Mesendoderm (in vitro differentiated cells): ENCODE measurements around the gene MRPL27.

Experiments
- DNase-seq: peaks from one replicate; pipeline ENCODE4 v3.0.0; 2013
- H2AK5ac ChIP-seq: 2 replicates; pipeline ENCODE4 v1.6.1; 2013; ENCODE audit warnings: low read length, inconsistent platforms
- H2BK120ac ChIP-seq: 2 replicates; pipeline ENCODE4 v1.6.1; 2013; ENCODE audit warnings: low read depth, mild to moderate bottlenecking, low read length, moderate library complexity, mixed read lengths
- H2BK15ac ChIP-seq: replicated peaks from 2 replicates; pipeline ENCODE4 v1.6.1; 2013; ENCODE audit warnings: low read depth, mild to moderate bottlenecking, moderate library complexity
- H2BK5ac ChIP-seq: 2 replicates; pipeline ENCODE4 v1.6.1; 2013; ENCODE audit warnings: low read length, inconsistent platforms
- H3K18ac ChIP-seq: 2 replicates; pipeline ENCODE4 v1.6.1; 2013; ENCODE audit warnings: mild to moderate bottlenecking, low read length, mixed read lengths
- H3K23ac ChIP-seq: one replicate; pipeline ENCODE4 v1.6.1; 2013; ENCODE audit warnings: low read length
- H3K27ac ChIP-seq: 2 replicates; pipeline ENCODE4 v1.5.1; 2013; ENCODE audit warnings: low read depth, mild to moderate bottlenecking, inconsistent platforms, low read length, moderate library complexity
- H3K27me3 ChIP-seq: 2 replicates; pipeline ENCODE4 v1.6.1; 2013; ENCODE audit warnings: low read length, control low read depth, mild to moderate bottlenecking, inconsistent platforms; ENCODE audit not compliant: insufficient read depth, poor library complexity
- H3K36me3 ChIP-seq: 2 replicates; pipeline ENCODE4 v1.6.1; 2013; ENCODE audit warnings: low read length, inconsistent platforms; ENCODE audit not compliant: control insufficient read depth, insufficient read depth
- H3K4ac ChIP-seq: one replicate; pipeline ENCODE4 v1.6.1; 2013; ENCODE audit warnings: low read depth, mild to moderate bottlenecking, low read length, moderate library complexity
- H3K4me1 ChIP-seq: 2 replicates; pipeline ENCODE4 v1.6.1; 2013; ENCODE audit warnings: low read depth, low read length, inconsistent platforms; ENCODE audit not compliant: control insufficient read depth
- H3K4me2 ChIP-seq: 2 replicates; pipeline ENCODE4 v1.6.1; 2013; ENCODE audit warnings: low read length
- H3K4me3 ChIP-seq: 2 replicates; pipeline ENCODE4 v1.5.1; 2013; ENCODE audit warnings: mild to moderate bottlenecking, low read length
- H3K56ac ChIP-seq: one replicate; pipeline ENCODE4 v1.6.1; 2013; ENCODE audit warnings: low read length
- H3K79me1 ChIP-seq: 2 replicates; pipeline ENCODE4 v1.6.1; 2013; ENCODE audit warnings: low read length, inconsistent platforms
- H3K79me2 ChIP-seq: 2 replicates; pipeline ENCODE4 v1.6.1; 2013; ENCODE audit warnings: mild to moderate bottlenecking, low read length; ENCODE audit not compliant: control insufficient read depth, insufficient read depth
- H3K9ac ChIP-seq: 2 replicates; pipeline ENCODE4 v1.6.1; 2013; ENCODE audit warnings: low read length, inconsistent platforms
- H4K5ac ChIP-seq: one replicate; pipeline ENCODE4 v1.6.1; 2013; ENCODE audit warnings: low read length
- H4K8ac ChIP-seq: one replicate; pipeline ENCODE4 v1.6.1; 2013; ENCODE audit warnings: low read depth, mild to moderate bottlenecking, control low read depth, low read length, moderate library complexity
- WGBS: extraction: QIAGEN DNeasy Blood & Tissue Kit; methylation state at CpG from one replicate; pipeline ENCODE4 v1.1.7; 2013; ENCODE audit warnings: low lambda C conversion rate, missing lambda C conversion rate; ENCODE audit not compliant: insufficient coverage; ENCODE audit errors: extremely low coverage; 5-methylcytosine and 5-hydroxymethylcytosine counted together

MRPL27 gene

GRCh38 chr17:50381920-50382319 is 8.9 kb upstream of the MRPL27 start:
- Histone ChIP-seq H3K18ac (no peak overlapping the region), H3K4me3 (no peak overlapping the region), H3K56ac (no peak overlapping the region), H3K27me3 (no peaks in the 10 kb centered on the region), H3K4me1 (no peaks in the 10 kb centered on the region), H3K9ac (no peak overlapping the region), H2BK120ac (no peak overlapping the region), H2BK5ac (no peak overlapping the region), H4K5ac (no peak overlapping the region), H2AK5ac (no peak overlapping the region), H3K36me3 (peaks cover 10% of the 10 kb centered on the region), H3K79me1 (no peaks in the 10 kb centered on the region), H2BK15ac (no peak overlapping the region), H3K23ac (no peak overlapping the region), H3K4ac (no peak overlapping the region), H3K4me2 (no peak overlapping the region), H4K8ac (no peak overlapping the region), H3K27ac (no peak overlapping the region), H3K79me2 (no peaks in the 10 kb centered on the region)
- DNase-seq = no peak
- no CpG with 5 or more reads among the region's 3 CpGs for WGBS

GRCh38 chr17:50381260-50381815 is 8.4 kb upstream of the MRPL27 start:
- Histone ChIP-seq H3K79me1 (no peaks in the 10 kb centered on the region), H2AK5ac (no peak overlapping the region), H3K4me1 (no peaks in the 10 kb centered on the region), H4K8ac (no peak overlapping the region), H3K56ac (no peak overlapping the region), H3K4me2 (no peak overlapping the region), H3K4ac (no peak overlapping the region), H3K27ac (no peak overlapping the region), H3K79me2 (no peaks in the 10 kb centered on the region), H3K23ac (no peak overlapping the region), H3K9ac (no peak overlapping the region), H3K27me3 (no peaks in the 10 kb centered on the region), H3K4me3 (no peak overlapping the region), H2BK5ac (no peak overlapping the region), H2BK15ac (no peak overlapping the region), H2BK120ac (no peak overlapping the region), H3K36me3 (peaks cover 7% of the 10 kb centered on the region), H4K5ac (no peak overlapping the region), H3K18ac (no peak overlapping the region)
- no peak for DNase-seq
- WGBS = no CpG with 5 or more reads among the region's 7 CpGs

GRCh38 chr17:50380369-50381259 is 7.6 kb upstream of the MRPL27 start:
- Histone ChIP-seq H3K79me2 (no peaks in the 10 kb centered on the region), H3K4me3 (no peak overlapping the region), H3K4ac (no peak overlapping the region), H3K27ac (no peak overlapping the region), H3K4me2 (no peak overlapping the region), H2AK5ac (no peak overlapping the region), H2BK15ac (no peak overlapping the region), H3K79me1 (no peaks in the 10 kb centered on the region), H3K56ac (no peak overlapping the region), H3K36me3 (peaks cover 7% of the 10 kb centered on the region), H3K18ac (no peak overlapping the region), H3K23ac (no peak overlapping the region), H4K5ac (no peak overlapping the region), H2BK120ac (no peak overlapping the region), H2BK5ac (no peak overlapping the region), H4K8ac (no peak overlapping the region), H3K4me1 (no peaks in the 10 kb centered on the region), H3K27me3 (no peaks in the 10 kb centered on the region), H3K9ac (no peak overlapping the region)
- no CpG with 5 or more reads among the region's 13 CpGs for WGBS
- DNase-seq = peak; percentile 20

- no peak overlapping the region for H4K5ac ChIP-seq
- H4K8ac ChIP-seq = no peak overlapping the region
- no peak overlapping the region for H2BK5ac ChIP-seq
- no peak overlapping the region for H3K4me3 ChIP-seq
- H3K9ac ChIP-seq = no peak overlapping the region
- no peak overlapping the region for H3K4ac ChIP-seq
- H2BK15ac ChIP-seq = no peak overlapping the region
- H2AK5ac ChIP-seq = no peak overlapping the region
- no peak overlapping the region for H2BK120ac ChIP-seq
- H3K27ac ChIP-seq = no peak overlapping the region
- no peaks in the 10 kb centered on the region for H3K79me2 ChIP-seq
- no peak for DNase-seq
- no peak overlapping the region for H3K4me2 ChIP-seq
- no peaks in the 10 kb centered on the region for H3K4me1 ChIP-seq
- no CpG with 5 or more reads among the region's 6 CpGs for WGBS
- no peak overlapping the region for H3K23ac ChIP-seq
- no peak overlapping the region for H3K18ac ChIP-seq
- no peaks in the 10 kb centered on the region for H3K79me1 ChIP-seq
- no peaks in the 10 kb centered on the region for H3K27me3 ChIP-seq
- peaks cover 7% of the 10 kb centered on the region for H3K36me3 ChIP-seq
- no peak overlapping the region for H3K56ac ChIP-seq
These were observed 6.6 kb upstream of the MRPL27 start for GRCh38 chr17:50379351-50380132.

GRCh38 chr17:50375858-50376538 is 3.0 kb upstream of the MRPL27 start:
- DNase-seq = peak; percentile 58
- no peaks in the 10 kb centered on the region for H3K36me3 ChIP-seq

More at GRCh38 chr17:50375858-50376538, 3.0 kb upstream of the MRPL27 start:
- Histone ChIP-seq H2BK15ac (no peak overlapping the region), H3K18ac (no peak overlapping the region), H2BK5ac (no peak overlapping the region), H3K4ac (no peak overlapping the region), H4K8ac (no peak overlapping the region), H3K4me1 (no peaks in the 10 kb centered on the region), H3K23ac (no peak overlapping the region), H4K5ac (no peak overlapping the region), H3K79me1 (peaks cover 11% of the 10 kb centered on the region), H2AK5ac (no peak overlapping the region), H3K27ac (no peak overlapping the region), H3K4me3 (no peak overlapping the region), H3K79me2 (peaks cover 14% of the 10 kb centered on the region), H3K9ac (no peak overlapping the region), H2BK120ac (no peak overlapping the region), H3K4me2 (no peak overlapping the region), H3K56ac (no peak overlapping the region), H3K27me3 (no peaks in the 10 kb centered on the region)
- WGBS = no CpG with 5 or more reads among the region's 5 CpGs
